HL-60 (cell line): Measurements from ENCODE around the gene ZSCAN12.

Source experiments
- CTCF ChIP-seq: IDR thresholded peaks from one replicate; pipeline ENCODE4 v1.5.1; 2011; ENCODE audit warnings: low read length, control low read depth, inconsistent platforms; ENCODE audit not compliant: insufficient read depth
- POLR2AphosphoS5 ChIP-seq: IDR thresholded peaks from 2 replicates; pipeline ENCODE4 v1.6.1; 2012; ENCODE audit warnings: low read depth
- REST ChIP-seq: IDR thresholded peaks from 2 replicates; pipeline ENCODE4 v1.6.1; 2012; ENCODE audit warnings: low read depth; ENCODE audit not compliant: insufficient replicate concordance

- no peak for TF ChIP-seq CTCF
- TF ChIP-seq POLR2AphosphoS5: no peak
- TF ChIP-seq REST: no peak
These were observed 43.0 kb upstream of the ZSCAN12 start for GRCh38 chr6:28442586-28442985.
